Measurements from ENCODE around the gene EXOC4.

GRCh38 chr7:133985300-133985699 is 732.4 kb downstream of the EXOC4 start:
- no peak for TF ChIP-seq POLR2A (IDR thresholded peaks at IDR 0.05)
- TF ChIP-seq CTCF (IDR thresholded peaks at IDR 0.05), result no peak
